ENCODE results near the gene SLC26A2.
"Not testable (repeated sequence)": the region's sequence is repeated elsewhere in the genome, so short reads cannot be mapped to it uniquely, and the experiment has no call there.

SLC26A2 gene

DNA sequence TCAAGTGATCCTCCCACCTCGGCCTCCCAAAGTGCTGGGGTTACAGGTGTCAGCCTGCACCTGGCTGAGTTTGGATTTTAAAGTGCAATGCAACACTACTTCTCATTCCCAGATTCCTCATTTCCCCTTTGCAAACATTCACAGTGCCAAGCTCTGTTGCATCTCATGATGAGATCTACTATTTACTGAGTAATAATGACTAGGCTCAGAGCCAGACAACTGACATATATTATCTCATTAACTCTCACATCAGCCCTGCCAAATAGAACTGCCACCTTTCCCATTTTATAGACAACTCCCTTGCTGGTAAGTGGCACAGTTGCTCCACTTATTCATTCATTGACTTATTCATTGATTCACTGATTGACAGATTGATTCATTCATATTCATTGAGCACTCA, 22.9 kb upstream of the SLC26A2 start:
- no peak for DNase-seq

- no peak for DNase-seq
These were observed 22.3 kb upstream of the SLC26A2 start for GRCh38 chr5:149938279-149938678.

DNA sequence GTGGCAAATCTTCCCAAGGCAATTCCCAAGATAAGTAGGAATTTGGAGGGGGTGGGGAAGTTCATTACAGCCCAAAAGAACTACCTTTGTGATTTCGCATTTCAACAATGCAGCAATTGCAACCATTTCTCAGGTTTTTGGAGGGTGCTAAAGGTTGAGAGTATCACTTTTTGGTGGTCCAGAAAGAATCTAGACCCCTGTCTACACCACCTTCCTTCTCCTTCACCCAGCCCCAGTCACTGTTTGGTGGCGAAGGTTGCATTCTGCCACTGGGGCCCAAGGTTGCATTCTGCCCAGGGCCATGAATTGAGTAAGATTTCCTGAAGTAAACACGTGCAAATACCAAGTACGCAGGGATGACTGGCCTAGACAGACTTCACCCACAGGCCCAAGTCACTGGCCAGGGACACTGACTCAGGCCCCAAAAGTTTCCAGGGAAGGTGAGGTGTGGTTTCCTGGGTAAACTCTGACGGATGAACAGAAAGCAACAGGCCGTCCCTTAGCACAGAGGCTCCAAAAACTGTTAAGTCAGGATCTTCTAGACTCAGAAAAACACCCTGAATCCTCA, 21.7 kb upstream of the SLC26A2 start:
- DNase-seq: no peak

- DNase-seq: no peak
These were observed 21.0 kb upstream of the SLC26A2 start for GRCh38 chr5:149939546-149939945.

GRCh38 chr5:149940077-149940574, 20.4 kb upstream of the SLC26A2 start:
- DNase-seq: no peak

DNA sequence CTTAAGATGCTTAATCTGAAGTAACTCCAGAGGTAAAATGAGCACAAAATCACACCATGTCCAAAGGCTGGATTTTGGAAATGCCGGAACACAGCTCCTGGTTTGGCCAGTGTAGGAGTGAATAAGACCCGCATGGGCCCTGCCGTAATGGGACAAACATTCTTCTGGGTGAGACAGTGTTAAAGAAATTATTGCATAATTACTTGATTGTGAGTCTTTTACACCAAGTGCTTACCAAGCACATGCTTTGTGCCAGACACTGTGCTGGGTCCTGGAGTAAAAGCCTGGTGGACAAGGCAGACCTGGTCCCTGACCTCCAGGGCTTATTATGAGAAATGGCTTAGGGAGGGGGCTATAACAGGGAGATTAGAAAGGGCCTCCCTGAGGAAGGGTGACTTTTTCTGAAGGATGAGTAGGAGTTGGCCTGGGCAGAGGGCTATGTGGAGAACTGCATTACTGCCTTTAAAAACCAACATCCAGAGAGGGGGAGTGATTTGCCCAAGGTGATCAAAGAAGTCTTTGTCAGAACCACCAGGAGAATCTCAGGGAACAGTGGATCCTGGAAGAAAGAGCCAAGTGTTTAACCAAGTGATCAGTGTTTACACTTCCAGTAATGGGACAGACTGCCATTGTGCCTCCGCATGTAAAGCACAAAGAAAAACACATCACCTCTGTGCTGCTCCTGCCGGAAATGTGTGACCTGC, 19.5 kb upstream of the SLC26A2 start:
- no peak for DNase-seq

GRCh38 chr5:149941795-149942194, 18.8 kb upstream of the SLC26A2 start:
- no peak for DNase-seq

GRCh38 chr5:149942199-149942598, 18.4 kb upstream of the SLC26A2 start:
- DNase-seq: no peak

- not testable (repeated sequence) for DNase-seq
These were observed 17.8 kb upstream of the SLC26A2 start for GRCh38 chr5:149942741-149943169.

DNA sequence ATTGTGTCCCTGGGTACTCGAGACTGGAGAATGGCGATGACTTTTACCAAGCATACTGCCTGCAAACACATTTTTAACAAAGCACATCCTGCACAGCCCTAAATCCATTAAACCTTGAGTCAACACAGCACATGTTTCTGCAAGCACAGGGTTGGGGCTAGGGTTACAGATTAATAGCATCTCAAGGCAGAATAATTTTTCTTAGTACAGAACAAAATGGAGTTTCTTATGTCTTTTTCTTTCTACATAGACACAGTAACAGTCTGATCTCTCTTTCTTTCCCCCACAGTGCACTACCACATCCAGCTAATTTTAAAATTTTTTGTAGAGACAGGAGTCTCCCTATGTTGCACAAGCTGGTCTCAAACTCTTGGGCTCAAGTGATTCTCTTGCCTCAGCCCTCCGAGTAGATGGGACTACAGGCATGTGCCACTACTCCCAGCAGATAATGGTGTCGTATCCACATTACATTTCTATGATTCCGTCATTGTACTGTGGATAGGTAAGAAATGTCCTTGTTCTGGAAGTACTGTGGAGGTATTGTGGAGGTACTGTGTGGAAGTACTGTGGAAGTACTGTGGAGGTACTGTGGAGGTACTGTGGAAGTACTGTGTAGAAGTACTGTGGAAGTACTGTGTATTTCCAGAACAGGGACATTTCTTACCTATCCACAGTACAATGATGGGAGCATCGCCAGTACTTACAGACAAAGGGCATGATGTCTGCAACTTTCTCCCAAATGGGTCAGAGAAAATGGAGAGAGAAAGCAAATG, 17.2 kb upstream of the SLC26A2 start:
- not testable (repeated sequence) for DNase-seq

DNA sequence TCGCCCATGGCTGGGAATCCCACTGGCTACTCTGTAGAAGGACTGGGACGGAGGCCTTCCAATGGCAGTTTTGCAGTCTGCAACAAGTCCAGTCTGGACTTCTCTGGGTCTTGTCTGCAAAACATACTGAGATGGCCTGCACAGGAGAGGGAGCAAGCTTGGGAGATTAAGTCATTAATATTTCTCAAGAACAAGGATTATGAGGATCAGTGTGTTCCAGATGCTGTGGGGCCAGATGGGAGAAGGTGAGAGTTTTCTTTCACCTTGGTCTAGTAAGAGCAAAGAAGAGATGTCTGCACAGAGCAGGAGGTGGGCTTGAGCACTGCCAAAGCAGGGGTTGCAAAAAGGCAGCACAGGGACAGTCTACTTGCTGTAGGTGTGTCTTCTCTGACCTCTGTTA, 15.9 kb upstream of the SLC26A2 start, which contains the start of gene PDE6A:
TSS of gene PDE6A (minus strand) at position 128 of the 400 bp plus-strand sequence. CDS start at position 8, 120 bp downstream.
- DNase-seq: no peak

DNA sequence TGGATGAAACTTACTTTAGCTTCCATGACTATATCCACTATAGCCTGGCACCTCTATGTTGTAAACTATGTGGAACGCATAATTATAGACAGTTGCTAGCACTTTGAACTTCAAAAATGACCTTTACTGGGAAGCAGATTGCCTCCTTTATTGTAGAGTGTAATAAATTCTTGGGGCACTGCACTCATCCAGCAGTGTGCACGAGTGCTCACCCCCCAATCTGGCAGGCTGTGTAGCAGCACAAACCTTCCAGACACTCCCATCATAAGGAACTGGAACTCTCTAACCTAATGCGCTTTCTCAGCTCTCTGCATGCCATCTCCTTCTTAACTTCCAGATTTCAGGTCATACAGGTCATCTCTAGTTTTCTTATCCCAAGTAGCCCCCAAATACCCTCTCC, 14.4 kb upstream of the SLC26A2 start:
- DNase-seq: no peak

DNA sequence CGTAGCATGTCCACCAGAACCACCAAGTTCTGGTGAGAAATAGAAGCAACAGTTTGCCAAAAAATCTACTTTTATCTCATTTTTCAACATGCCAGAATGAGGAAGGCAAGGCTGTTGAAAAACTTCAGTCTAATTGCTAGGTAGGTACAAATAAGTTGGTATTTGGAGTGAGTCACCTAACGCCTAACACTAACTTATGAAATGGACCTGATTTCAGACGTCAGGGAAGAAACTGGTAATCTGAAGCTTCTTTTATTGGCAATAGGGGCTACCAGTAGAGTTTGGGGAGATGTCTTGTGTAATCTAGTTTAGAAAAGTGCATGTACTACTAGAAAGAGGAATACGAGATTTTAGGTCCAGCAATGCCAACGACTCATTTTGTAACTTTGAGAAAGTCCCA, 11.6 kb upstream of the SLC26A2 start:
- DNase-seq: no peak

GRCh38 chr5:149951138-149951749, 9.3 kb upstream of the SLC26A2 start:
- no peak for DNase-seq

GRCh38 chr5:149953436-149954121, 7.0 kb upstream of the SLC26A2 start:
- no peak for DNase-seq

GRCh38 chr5:149954798-149955197, 5.8 kb upstream of the SLC26A2 start:
- DNase-seq: no peak

DNA sequence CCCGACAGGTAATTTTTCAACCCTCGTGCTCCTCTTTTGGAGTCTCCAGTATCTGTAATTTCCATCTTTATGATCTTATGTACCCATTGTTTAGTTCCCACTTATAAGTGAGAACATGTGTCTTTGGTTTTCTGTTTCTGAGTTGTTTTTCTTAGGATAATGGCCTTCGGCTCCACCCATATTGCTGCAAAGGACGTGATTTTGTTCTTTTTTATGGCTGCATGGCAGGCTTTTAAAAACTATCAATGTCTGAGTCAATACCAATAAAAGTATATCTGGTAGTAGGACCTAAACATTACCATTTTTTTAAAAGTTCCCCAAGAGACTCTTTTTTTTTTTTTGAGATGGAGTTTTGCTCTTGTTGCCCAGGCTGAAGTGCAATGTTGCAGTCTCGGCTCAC, 3.9 kb upstream of the SLC26A2 start:
- DNase-seq: no peak

- no peak for DNase-seq
These were observed 2.7 kb upstream of the SLC26A2 start for GRCh38 chr5:149957855-149958254.

DNA sequence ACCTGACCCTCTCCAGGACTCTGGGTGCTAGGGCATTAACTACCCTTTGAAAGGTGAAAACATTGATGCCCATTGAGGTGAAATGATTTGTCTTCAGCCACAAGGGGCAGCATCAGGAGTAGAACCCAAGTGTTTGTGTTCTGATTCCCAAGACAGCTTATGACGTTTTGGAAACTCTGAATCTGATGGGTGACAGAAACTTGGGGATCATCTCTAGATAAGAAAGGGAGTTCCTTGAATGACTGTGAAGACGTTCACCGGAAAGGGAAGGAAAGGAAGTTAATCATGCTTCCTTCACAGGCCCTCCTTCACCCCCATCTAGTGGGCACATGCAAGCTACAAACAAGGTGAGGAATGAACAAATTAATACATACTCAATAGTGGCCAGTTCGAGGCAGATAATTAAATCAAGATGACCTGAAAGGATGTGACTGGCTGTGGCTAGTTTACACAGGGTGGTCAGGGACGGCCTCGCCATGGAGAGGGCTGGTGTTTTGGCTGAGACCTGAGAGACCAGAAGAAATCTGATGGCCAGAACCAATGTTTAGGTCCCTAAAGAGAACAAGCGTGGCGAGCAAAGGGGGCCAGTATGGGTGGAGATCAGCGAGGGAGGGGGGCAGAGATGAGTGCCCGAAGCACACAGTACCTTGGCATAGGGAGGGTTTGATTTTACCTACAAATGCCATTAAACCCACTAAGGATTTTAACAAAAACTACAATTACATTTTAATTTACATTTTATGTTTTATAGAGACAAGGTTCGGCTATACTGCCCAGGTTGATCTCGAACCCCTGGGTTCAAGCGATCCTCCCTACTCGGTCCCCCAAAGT, 937 bp upstream of the SLC26A2 start:
- DNase-seq: peak; percentile 48

DNA sequence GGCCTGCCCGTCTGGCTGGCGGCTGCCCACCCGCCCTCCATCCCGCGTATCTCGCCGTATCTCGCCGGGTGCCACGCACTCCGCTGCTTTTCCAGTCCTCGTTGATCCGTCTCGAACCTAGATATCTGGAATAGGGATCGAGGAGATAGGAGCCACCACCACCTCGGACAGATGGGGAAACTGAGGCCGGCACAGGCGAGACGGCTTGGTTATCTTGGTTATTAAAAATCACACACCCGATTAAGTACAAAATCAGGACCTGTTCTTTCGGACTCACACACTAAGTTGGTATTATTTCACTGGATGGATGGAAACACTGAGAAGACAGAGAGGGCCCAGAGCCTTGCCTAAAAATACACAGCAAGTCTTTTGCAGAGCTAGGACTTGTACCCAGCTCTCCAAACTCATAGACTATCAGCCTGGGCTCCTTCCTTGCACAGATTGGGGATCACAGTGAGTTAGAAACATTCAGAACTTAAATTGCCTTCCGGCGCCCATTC, 678 bp downstream of the SLC26A2 start:
- no peak for DNase-seq

DNA sequence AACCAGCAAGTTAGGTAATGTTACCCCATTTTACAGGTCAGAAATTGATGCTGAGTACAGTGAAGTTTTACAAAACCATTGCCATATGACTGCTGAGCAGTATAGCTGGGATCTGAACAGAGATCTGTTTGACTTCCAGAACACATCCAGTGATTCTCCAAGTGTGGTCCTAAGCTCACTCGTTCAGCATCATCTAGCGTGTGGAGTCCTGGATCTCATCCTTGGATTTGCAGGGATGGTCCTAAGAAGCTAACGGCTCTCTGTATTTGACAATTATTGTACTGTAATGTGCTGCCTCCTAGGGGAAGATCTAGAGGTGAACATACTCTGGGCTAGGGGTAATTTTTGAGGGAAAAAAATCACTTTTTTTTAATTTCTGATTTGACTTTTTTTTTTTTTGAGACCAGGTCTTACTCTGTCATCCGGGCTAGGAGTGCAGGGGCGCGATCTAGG, 1.4 kb downstream of the SLC26A2 start:
- DNase-seq: no peak
